ENCODE measurements around the gene REV3L.

DNA sequence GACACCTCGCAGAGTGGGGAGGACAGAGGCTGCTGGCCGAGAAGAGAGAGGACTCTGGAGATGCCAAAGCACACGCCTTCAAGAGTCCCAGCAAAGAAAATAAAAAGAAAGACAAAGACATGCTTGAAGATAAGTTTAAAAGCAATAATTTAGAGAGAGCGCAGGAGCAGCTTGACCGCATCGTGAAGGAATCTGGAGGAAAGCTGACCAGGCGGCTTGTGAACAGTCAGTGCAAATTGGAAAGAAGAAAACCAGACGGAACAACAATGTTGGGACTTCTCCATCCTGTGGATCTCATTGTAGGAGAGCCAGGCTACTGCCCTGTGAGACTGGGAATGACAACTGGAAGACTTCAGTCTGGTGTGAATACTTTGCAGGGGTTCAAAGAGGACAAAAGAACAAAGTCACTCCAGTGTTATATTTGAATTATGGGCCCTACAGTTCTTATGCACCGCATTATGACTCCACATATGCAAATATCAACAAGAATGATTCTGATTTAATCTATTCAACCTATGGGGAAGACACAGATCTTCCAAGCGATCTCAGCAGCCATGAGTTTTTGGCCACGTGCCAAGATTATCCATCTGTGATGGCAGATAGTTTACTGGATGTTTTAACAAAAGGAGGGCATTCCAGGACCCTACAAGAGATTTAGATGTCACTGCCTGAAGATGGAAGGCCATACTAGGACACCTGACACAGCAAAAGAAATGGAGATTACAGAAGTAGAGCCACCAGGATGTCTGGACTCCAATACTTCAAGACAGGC is 52.2 kb downstream of the REV3L start:
- no peak for TF ChIP-seq POLR2A (IDR thresholded peaks at IDR 0.05; ENCODE audit: low read depth, low read length)
- no peak for TF ChIP-seq POLR2AphosphoS5 (IDR thresholded peaks at IDR 0.05; ENCODE audit: low read depth, low read length)
